KMS-11 (cell line): Measurements from ENCODE around the gene PTPRF.

ENCODE experiments used
- H2AFZ ChIP-seq: fragments of 200-600 bp; sonication (generic); 2 replicates; pipeline ENCODE4 v1.6.1; 2016; ENCODE audit warnings: antibody characterized with exemption, mixed run types, low read depth
- H3K27ac ChIP-seq: fragments of 200-600 bp; sonication (generic); 2 replicates; pipeline ENCODE4 v1.6.1; 2016; ENCODE audit warnings: mild to moderate bottlenecking, mixed run types
- H3K27me3 ChIP-seq: fragments of 200-600 bp; sonication (generic); 2 replicates; pipeline ENCODE4 v1.6.1; 2017; ENCODE audit warnings: mild to moderate bottlenecking, low read depth, mixed run types, moderate library complexity; ENCODE audit not compliant: insufficient read depth
- H3K36me3 ChIP-seq: fragments of 200-600 bp; sonication (generic); 2 replicates; pipeline ENCODE4 v1.6.1; 2017; ENCODE audit warnings: mild to moderate bottlenecking, mixed run types; ENCODE audit not compliant: insufficient read depth
- H3K4me1 ChIP-seq: fragments of 200-600 bp; sonication (generic); 2 replicates; pipeline ENCODE4 v1.6.1; 2016; ENCODE audit warnings: mild to moderate bottlenecking, low read depth, mixed run types; ENCODE audit not compliant: poor library complexity, severe bottlenecking
- H3K4me2 ChIP-seq: fragments of 200-600 bp; sonication (generic); 2 replicates; pipeline ENCODE4 v1.7.0; 2016; ENCODE audit warnings: mild to moderate bottlenecking, mixed run types
- H3K4me3 ChIP-seq: fragments of 200-600 bp; sonication (generic); IDR thresholded peaks from 2 replicates; pipeline ENCODE4 v1.6.1; 2017; ENCODE audit warnings: low read depth, low read length, mixed read lengths; ENCODE audit not compliant: insufficient read depth
- H3K79me2 ChIP-seq: fragments of 200-600 bp; sonication (generic); 2 replicates; pipeline ENCODE4 v1.6.1; 2016; ENCODE audit warnings: low read depth, mixed run types; ENCODE audit not compliant: insufficient read depth
- H3K9ac ChIP-seq: fragments of 200-600 bp; sonication (generic); 2 replicates; pipeline ENCODE4 v1.6.1; 2016; ENCODE audit warnings: mild to moderate bottlenecking, mixed run types
- H4K20me1 ChIP-seq: fragments of 200-600 bp; sonication (generic); 2 replicates; pipeline ENCODE4 v1.6.1; 2016; ENCODE audit warnings: mild to moderate bottlenecking, mixed run types; ENCODE audit not compliant: insufficient read depth
- CTCF ChIP-seq: fragments of 200-600 bp; sonication (generic); conservative IDR thresholded peaks from 2 replicates; pipeline ENCODE4 v1.6.1; 2017; ENCODE audit warnings: low read depth, mild to moderate bottlenecking, antibody characterized with exemption, low read length, moderate library complexity, mixed read lengths

Gene PTPRF

GRCh38 chr1:43596579-43596978, 65.9 kb downstream of the PTPRF start:
- Histone ChIP-seq H3K27me3 (no peaks in the 10 kb centered on the region), H3K27ac (no peak overlapping the region), H3K9ac (no peak overlapping the region), H3K4me3 (no peak overlapping the region), H3K79me2 (no peaks in the 10 kb centered on the region), H3K4me1 (no peaks in the 10 kb centered on the region), H3K36me3 (no peaks in the 10 kb centered on the region), H4K20me1 (no peaks in the 10 kb centered on the region), H2AFZ (no peak overlapping the region), H3K4me2 (no peak overlapping the region)
- no peak for TF ChIP-seq CTCF

- H3K4me1 ChIP-seq = no peaks in the 10 kb centered on the region
- H3K27me3 ChIP-seq = no peaks in the 10 kb centered on the region
- no peak overlapping the region for H3K27ac ChIP-seq
- no peak overlapping the region for H3K9ac ChIP-seq
- no peak overlapping the region for H3K4me2 ChIP-seq
- H3K36me3 ChIP-seq = no peaks in the 10 kb centered on the region
- H3K4me3 ChIP-seq = no peak overlapping the region
- no peaks in the 10 kb centered on the region for H3K79me2 ChIP-seq
- no peak for TF ChIP-seq CTCF
- H4K20me1 ChIP-seq = no peaks in the 10 kb centered on the region
- H2AFZ ChIP-seq = no peak overlapping the region
Measured at GRCh38 chr1:43597028-43597427, 66.3 kb downstream of the PTPRF start.

DNA sequence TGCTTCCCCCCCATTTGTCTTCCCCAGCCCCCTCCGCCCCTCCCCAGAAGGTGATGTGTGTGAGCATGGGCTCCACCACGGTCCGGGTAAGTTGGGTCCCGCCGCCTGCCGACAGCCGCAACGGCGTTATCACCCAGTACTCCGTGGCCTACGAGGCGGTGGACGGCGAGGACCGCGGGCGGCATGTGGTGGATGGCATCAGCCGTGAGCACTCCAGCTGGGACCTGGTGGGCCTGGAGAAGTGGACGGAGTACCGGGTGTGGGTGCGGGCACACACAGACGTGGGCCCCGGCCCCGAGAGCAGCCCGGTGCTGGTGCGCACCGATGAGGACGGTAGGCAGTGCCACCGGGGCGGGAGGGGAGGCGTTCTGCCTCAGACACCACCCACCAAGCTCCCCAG, 67.0 kb downstream of the PTPRF start:
- H3K79me2 ChIP-seq = no peaks in the 10 kb centered on the region
- H3K9ac ChIP-seq = no peak overlapping the region
- no peaks in the 10 kb centered on the region for H3K36me3 ChIP-seq
- no peaks in the 10 kb centered on the region for H4K20me1 ChIP-seq
- H3K4me2 ChIP-seq = no peak overlapping the region
- no peak for TF ChIP-seq CTCF
- no peaks in the 10 kb centered on the region for H3K27me3 ChIP-seq
- H2AFZ ChIP-seq = no peak overlapping the region
- no peaks in the 10 kb centered on the region for H3K4me1 ChIP-seq
- H3K4me3 ChIP-seq = no peak overlapping the region
- H3K27ac ChIP-seq = no peak overlapping the region

- H3K4me2 ChIP-seq = no peak overlapping the region
- H3K27me3 ChIP-seq = no peaks in the 10 kb centered on the region
- H3K4me1 ChIP-seq = no peaks in the 10 kb centered on the region
- no peaks in the 10 kb centered on the region for H3K36me3 ChIP-seq
- H3K4me3 ChIP-seq = no peak overlapping the region
- no peak overlapping the region for H3K27ac ChIP-seq
- H3K79me2 ChIP-seq = no peaks in the 10 kb centered on the region
- H3K9ac ChIP-seq = no peak overlapping the region
- no peak overlapping the region for H2AFZ ChIP-seq
- H4K20me1 ChIP-seq = no peaks in the 10 kb centered on the region
- TF ChIP-seq CTCF = no peak
Measured at GRCh38 chr1:43598622-43599021, 67.9 kb downstream of the PTPRF start.
